MM.1S (cell line): Measurements from ENCODE around the gene TTC28.

ENCODE experiments used
- CTCF ChIP-seq: fragments of 300-600 bp; sonication (generic); IDR thresholded peaks from 2 replicates; pipeline ENCODE4 v1.5.1; 2016; ENCODE audit warnings: antibody characterized with exemption, low read length, mixed read lengths
- EZH2 ChIP-seq: fragments of 300-600 bp; sonication (generic); optimal IDR thresholded peaks from 2 replicates; pipeline ENCODE3; 2017; ENCODE audit warnings: low read depth, mild to moderate bottlenecking, antibody characterized with exemption, low read length, mixed read lengths

GRCh38 chr22:28541137-28541536 lies 138.5 kb downstream of the TTC28 start:
- TF ChIP-seq CTCF (no peak), EZH2 (no peak)
